Activated CD4-positive, alpha-beta T cell treated with anti-CD3 and anti-CD28 coated beads for 4 hours (primary cell): ENCODE measurements around the gene GPX4.
A peak's percentile ranks its signal among the peaks of the same experiment; 100 is the strongest.

Source experiments
- DNase-seq, 2 donors: peaks; one replicate each; pipeline ENCODE4 v3.0.0-alpha.2; 2020

The GPX4 gene

GRCh38 chr19:1085676-1086442, 17.9 kb upstream of the GPX4 start:
- DNase-seq: no peak

GRCh38 chr19:1086613-1087012, 17.2 kb upstream of the GPX4 start:
- no peak for DNase-seq

DNA sequence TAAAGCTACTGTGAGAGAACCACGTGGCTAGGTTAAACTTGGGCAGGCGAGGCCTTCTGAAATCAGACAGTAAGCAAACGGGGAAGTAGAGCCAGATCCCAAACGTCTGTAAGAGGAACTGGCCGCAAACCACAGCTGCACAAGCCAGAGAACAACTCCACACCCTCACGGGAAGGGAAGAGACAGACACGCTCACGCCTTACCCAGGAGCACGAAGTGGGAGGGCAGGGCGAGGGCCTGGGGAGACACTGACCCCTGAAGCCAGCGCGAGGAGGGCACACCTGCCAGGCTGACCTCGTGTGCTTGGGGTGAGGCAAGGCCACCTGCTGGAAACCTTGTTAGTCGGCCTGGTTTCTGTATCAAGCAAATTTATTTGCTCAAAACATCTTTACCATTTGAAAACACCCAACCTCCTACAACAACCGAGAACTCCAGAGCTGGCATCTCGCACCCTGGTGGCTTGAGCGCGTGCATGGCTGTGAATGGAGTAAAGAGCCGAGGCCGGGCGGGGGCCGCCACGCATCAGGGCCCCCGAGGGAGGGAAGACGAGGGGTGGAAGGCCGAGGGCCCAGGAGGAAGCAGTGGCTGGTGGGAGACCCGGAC, 15.9 kb upstream of the GPX4 start:
- no peak for DNase-seq

DNA sequence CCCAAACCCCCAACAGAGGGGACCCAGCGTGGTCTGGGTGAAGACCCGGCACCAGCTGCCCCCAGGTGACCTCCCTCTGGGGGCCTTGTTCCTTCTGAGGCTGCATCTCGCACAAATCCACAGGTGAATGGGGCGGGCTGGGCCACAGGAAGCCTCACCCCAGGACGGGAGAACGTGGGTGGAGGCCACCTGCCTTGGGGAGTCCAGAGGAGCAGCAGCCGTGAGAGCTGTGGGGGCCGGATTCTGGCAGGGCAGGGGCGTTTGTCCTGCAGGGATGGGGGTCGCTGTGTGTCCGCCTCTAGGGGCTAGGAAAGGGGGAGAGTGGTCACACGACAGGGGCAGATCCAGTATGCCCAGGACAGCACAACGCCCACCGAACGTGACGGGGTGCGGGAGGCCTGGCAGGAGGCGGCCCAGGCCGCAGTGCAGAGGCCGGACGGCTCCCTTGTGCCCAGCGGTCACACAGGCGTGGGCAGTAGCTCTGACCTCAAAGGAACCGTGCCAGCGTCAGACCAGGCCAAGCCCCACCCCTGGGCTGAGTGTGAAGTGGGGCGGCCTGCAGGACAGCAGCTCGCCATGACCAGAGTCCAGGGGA, 15.3 kb upstream of the GPX4 start:
- DNase-seq: no peak

GRCh38 chr19:1089126-1089771, 14.5 kb upstream of the GPX4 start:
- no peak for DNase-seq

DNA sequence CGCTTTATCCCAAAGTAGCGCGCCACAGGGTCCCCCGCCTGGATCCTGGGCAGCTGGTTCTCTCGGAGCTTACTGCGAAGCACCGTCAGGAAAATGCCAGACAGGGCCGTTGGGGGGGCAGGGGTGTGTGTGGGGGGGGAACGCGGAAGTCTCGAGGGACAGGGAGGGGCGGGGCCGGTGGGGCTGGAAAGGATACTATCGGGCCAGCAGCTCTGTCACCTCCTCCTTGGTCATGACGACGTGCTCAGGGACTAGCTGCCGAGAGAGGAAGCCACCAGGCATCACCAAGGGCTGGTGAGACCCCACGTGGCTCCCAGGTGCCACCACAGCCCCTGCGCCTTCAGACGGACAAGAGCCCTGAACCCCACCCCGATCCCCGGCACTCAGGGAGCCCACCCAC, 13.9 kb upstream of the GPX4 start:
- DNase-seq: no peak

GRCh38 chr19:1090731-1091543, 12.9 kb upstream of the GPX4 start:
- DNase-seq: no peak

GRCh38 chr19:1091544-1092175, 12.1 kb upstream of the GPX4 start:
- no peak for DNase-seq

DNA sequence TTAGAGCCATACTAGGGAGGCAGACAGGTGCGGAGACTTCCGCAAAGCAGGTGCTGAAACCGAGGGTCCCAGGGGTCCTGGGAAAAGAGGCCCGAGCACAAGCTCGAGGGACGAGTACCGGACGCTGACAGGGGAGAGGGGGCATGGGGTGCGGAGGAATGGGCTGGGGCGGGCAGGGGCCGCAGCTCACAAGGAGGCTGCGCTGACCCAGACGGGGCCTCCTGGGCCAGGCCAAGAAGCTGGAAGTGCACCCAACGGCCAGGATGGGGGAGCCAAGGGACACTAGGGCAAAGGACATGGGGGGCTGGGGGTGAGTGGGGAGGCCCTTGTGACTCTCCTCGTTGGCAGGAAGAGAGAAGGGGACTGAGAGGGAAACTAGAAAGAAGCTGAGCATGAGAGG, 10.5 kb upstream of the GPX4 start:
- no peak for DNase-seq

DNA sequence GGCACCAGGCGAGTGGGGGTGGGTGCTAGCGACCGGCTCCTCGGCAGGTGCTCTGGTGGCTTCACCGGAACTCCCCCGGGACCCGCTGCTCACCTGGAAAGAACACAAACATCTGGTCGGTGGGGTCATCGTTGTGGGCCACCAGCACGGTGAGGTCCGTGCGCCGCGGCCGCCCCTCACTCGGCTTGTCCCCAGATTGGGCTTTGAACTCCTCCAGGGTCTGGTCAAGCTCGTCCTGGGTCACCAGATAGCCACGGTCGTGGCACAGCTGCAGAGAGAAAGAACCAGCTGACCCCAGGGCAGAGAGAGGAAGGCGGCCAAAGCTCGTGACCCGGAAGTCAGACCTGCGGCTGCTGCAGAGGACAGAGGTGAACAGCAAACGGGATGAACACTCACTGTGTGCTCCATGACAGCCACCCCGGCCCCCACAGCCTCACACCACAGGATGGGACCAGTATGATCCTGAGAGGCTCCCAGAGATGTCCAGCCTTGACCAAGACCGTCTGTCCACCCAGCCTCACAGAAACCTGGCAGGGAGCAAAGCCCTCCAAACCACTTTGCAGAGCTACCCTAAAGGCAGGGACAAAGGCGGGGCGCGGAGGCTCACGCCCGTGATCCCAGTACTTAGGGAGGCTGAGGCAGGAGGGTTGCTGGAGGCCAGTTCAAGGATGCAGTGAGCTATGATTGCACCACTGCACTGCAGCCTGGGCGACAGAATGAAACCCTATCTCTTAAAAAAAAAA, 9.8 kb upstream of the GPX4 start:
- no peak for DNase-seq

- no peak for DNase-seq
Measured at GRCh38 chr19:1094655-1094977, 9.2 kb upstream of the GPX4 start.

GRCh38 chr19:1094978-1095701, 8.7 kb upstream of the GPX4 start, which contains the start of gene POLR2E:
Gene POLR2E (minus strand): TSS chr19:1095375. CDS start chr19:1095315, 60 bp downstream.
- DNase-seq: peak; percentile 98 to 99

GRCh38 chr19:1097810-1098176, 6.0 kb upstream of the GPX4 start:
- no peak for DNase-seq

DNA sequence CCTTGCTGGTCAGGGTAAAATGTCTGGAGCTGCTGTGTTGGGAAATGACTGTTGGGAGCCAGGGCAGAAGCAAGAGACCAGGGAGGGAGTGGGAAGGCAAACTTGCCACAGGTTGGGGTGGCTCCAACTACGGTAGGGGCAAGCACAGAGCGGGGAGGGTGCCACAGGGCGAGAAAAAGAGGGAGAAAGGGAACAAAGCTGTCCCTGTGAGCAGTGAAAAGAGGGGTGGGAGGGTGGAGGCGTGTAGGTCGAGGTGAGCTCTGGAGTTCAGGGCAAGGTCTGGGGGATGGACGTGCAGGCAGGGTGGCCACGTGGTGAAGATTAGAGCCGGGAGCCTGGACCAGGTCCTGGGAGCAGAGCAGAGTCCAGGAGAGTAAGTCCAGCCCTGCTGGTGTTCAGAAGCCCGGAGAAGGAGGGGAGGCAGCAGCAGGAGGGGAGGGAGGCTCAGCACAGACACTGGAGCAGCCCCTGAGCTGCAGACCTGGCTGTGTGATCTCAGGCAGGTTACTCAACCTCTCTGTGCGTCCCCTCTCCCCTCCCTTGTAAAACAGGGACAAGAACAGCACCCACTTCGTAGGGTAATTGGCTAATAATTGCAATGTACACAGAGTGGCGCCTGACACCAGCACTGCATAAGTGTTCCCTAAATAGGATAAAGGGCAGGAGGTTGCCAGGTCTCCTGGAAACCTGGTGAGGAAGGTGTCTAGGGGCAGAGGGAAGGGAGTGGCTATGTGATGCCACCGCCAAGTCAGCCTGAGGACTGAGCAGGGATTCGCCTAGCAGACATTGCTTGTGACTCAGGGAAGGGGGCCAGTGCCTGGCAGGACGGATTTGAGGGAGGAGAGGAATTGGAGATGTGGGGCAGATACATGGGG, 5.4 kb upstream of the GPX4 start:
- no peak for DNase-seq

GRCh38 chr19:1101337-1101698, 2.5 kb upstream of the GPX4 start:
- no peak for DNase-seq

DNA sequence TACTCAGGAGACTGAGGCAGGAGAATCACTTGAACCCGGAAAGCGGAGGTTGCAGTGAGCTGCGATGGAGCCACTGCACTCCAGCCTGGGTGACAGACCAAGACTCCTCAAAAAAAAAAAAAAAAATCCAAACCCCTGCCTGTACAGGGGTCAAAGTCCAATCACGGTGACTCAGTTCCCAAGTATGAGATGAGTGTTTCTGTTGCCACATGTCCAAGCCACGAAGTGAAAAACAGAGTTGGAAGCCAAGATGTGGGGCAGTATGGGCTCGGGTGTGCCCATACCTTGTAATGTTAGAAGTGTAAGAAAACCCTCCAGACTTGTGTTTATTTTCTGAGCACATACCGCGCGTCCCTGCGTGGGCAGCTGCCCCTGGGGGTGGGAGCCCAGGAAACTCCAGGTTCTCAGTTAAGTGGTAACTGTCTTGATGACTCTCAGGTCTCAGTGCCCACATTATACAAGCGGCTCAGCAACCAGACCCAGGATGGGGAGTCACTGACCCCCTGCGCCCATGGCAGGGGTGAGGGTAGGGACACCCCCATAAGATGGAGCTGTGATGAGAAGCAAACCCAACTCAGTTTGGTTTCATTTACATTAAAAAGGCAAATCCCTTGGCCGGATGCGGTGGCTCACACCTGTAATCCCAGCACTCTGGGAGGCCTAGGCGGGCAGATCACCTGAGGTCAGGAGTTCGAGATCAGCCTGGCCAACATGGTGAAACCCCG, 1.2 kb upstream of the GPX4 start:
- DNase-seq: peak; percentile 55 to 62

DNA sequence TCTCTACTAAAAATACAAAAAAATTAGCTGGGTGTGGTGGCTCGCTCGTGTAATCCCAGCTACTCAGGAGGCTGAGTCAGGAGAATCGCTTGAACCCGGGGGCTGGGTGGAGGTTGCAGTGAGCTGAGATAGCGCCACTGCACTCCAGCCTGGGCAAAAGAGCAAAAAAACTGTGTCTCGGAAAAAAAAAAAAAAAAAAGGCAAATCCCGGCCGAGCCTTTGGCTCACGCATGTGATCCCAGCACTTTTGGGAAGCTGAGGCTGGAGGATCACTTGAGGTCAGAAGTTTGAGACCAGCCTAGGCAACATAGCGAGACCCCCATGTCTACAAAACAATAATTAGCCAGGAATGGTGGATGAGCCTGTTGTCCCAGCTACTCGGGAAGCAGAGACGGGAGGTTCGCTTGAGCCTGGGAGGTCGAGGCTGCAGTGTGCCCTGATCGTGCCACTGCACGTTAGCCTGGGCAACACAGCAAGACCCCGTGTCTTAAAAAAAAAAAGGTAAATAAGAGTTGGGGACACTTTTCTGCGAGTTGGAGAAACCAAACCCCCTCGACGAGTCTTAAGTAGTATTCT, 574 bp upstream of the GPX4 start:
- DNase-seq: no peak

DNA sequence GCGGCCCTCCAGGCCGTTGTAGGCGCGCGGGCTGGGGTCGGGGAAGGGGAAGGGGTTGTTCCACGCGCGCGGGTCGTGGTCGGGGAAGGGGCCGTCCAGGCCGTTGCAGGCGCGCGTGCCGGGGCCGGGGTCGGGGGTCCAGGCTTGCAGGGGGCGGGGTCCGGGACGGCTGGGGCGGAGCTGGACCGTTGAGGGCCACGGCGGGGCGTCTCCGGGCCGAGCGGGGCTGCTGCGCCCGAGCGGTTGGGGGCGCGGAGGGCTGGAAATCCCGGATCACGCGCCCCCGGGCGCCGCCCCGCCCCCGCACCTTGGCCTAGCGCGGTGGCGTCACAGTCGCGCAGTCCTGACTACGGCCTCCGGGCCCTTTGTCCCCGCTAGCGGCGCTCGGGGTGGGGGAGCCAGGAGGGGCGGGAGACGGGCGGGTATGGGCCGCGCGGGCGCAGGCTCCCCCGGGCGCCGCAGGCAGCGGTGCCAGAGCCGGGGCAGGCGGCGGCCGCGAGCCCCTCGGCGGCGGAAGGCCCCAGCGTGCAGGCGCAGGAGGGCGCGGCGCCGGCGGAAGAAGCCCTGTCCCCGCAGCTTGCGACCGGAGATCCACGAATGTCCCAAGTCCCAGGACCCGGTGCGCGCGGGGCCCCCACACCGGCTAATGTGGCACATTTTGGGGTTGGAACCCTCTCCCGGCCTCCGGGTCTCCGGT, 665 bp downstream of the GPX4 start:
- peak; percentile 73 to 74 for DNase-seq
